ENCODE results near the gene AOX1.

AOX1 gene

GRCh38 chr2:200613692-200614091, 27.9 kb downstream of the AOX1 start:
- Histone ChIP-seq H3K4me3 (ENCODE audit: low read depth in 1 of 2, low read length in 1 of 2) (no peak overlapping the region), H3K9me3 (no peaks in the 10 kb centered on the region), H3K36me3 (no peaks in the 10 kb centered on the region), H3K27me3 (no peaks in the 10 kb centered on the region), H3K27ac (no peak overlapping the region), H3K4me1 (ENCODE audit: control insufficient read depth in 1 of 2, insufficient read depth in 1 of 2, low read depth in 1 of 2, low read length in 1 of 2) (peaks cover 5 to 40% of the 10 kb centered on the region in 2 experiments)
- no peak for TF ChIP-seq CTCF (IDR thresholded peaks at IDR 0.05)

- no peak overlapping the region for H3K4me3 ChIP-seq (ENCODE audit: low read depth in 1 of 2, low read length in 1 of 2)
- no peaks in the 10 kb centered on the region for H3K36me3 ChIP-seq
- no peak for TF ChIP-seq CTCF (IDR thresholded peaks at IDR 0.05)
- H3K9me3 ChIP-seq, result no peaks in the 10 kb centered on the region
- no peak overlapping the region for H3K27ac ChIP-seq
- peaks cover 6 to 42% of the 10 kb centered on the region in 2 experiments for H3K4me1 ChIP-seq (ENCODE audit: control insufficient read depth in 1 of 2, insufficient read depth in 1 of 2, low read depth in 1 of 2, low read length in 1 of 2)
- no peaks in the 10 kb centered on the region for H3K27me3 ChIP-seq
Measured at GRCh38 chr2:200614249-200614648, 28.4 kb downstream of the AOX1 start.

GRCh38 chr2:200615247-200615646, 29.4 kb downstream of the AOX1 start:
- no peak overlapping the region for H3K27ac ChIP-seq
- H3K27me3 ChIP-seq, result no peaks in the 10 kb centered on the region
- peaks cover 6 to 45% of the 10 kb centered on the region in 2 experiments for H3K4me1 ChIP-seq (ENCODE audit: control insufficient read depth in 1 of 2, insufficient read depth in 1 of 2, low read depth in 1 of 2, low read length in 1 of 2)
- H3K4me3 ChIP-seq (ENCODE audit: low read depth in 1 of 2, low read length in 1 of 2), result no peak overlapping the region
- no peaks in the 10 kb centered on the region for H3K36me3 ChIP-seq
- no peaks in the 10 kb centered on the region for H3K9me3 ChIP-seq
- no peak for TF ChIP-seq CTCF (IDR thresholded peaks at IDR 0.05)

- no peaks in the 10 kb centered on the region for H3K27me3 ChIP-seq
- H3K4me3 ChIP-seq (ENCODE audit: low read depth in 1 of 2, low read length in 1 of 2), result no peak overlapping the region
- H3K4me1 ChIP-seq (ENCODE audit: control insufficient read depth in 1 of 2, insufficient read depth in 1 of 2, low read depth in 1 of 2, low read length in 1 of 2), result peaks cover 6 to 45% of the 10 kb centered on the region in 2 experiments
- TF ChIP-seq CTCF (IDR thresholded peaks at IDR 0.05), result no peak
- H3K36me3 ChIP-seq, result no peaks in the 10 kb centered on the region
- H3K9me3 ChIP-seq, result no peaks in the 10 kb centered on the region
- peak overlapping the region; percentile 28 for H3K27ac ChIP-seq
Measured at GRCh38 chr2:200616193-200616592, 30.4 kb downstream of the AOX1 start.

- Histone ChIP-seq H3K36me3 (no peaks in the 10 kb centered on the region), H3K4me3 (ENCODE audit: low read depth in 1 of 2, low read length in 1 of 2) (no peak overlapping the region), H3K4me1 (ENCODE audit: control insufficient read depth in 1 of 2, insufficient read depth in 1 of 2, low read depth in 1 of 2, low read length in 1 of 2) (peaks cover 6 to 45% of the 10 kb centered on the region in 2 experiments), H3K27me3 (no peaks in the 10 kb centered on the region), H3K9me3 (no peaks in the 10 kb centered on the region), H3K27ac (peak overlapping the region; percentile 28)
- TF ChIP-seq CTCF (IDR thresholded peaks at IDR 0.05), result no peak
Measured at GRCh38 chr2:200616656-200617055, 30.8 kb downstream of the AOX1 start.
